HCT116 (cell line): ENCODE results near the gene PCCA. TPM values are rescaled to one million over a fixed set of nuclear protein-coding genes. Genes with fewer than 3 reads are reported as not detected.

ENCODE experiments used
- ATAC-seq: fragments of 200-7000 bp; cut with Tn5 transposase; 2 replicates; pipeline ENCODE4 v1.9.1; 2020; ENCODE audit warnings: mild to moderate bottlenecking, moderate library complexity
- BruUV-seq: library from RNA; stranded (reverse); fragments of 400-500 nt; replicated peaks from 2 replicates; lab custom pipeline; 2021; lab: Mats Ljungman, UMichigan
- CTCF ChIA-PET: fragments of 300-600 bp; sonication (Branson Sonifier 250); formaldehyde crosslinking; loops from one replicate; lab custom pipeline; 2021; ENCODE audit warnings: antibody characterized with exemption; lab: Charles Lee
- POLR2A ChIA-PET: fragments of 300-600, 350-600 bp; sonication (Branson Sonifier 250); formaldehyde crosslinking; loops from one replicate; lab custom pipeline; 2021; ENCODE audit warnings: antibody characterized with exemption; lab: Charles Lee
- RAD21 ChIA-PET, 2 experiments: fragments of 300-600 bp; sonication (Branson Sonifier 250); formaldehyde crosslinking; loops; one replicate each; lab custom pipeline; 2023; ENCODE audit warnings: low total read pairs in 2 of 2; ENCODE audit not compliant: uncharacterized antibody in 2 of 2, unreplicated experiment in 2 of 2, low non-redundant PET in 1 of 2; lab: Charles Lee
- DNase-seq: peaks from one replicate; pipeline ENCODE4 v3.0.0-alpha.2; 2010; ENCODE audit warnings: low read depth, low spot score
- H2AFZ ChIP-seq: fragments of 200-600 bp; shearing (Covaris generic), sonication (generic); 2 replicates; pipeline ENCODE4 v1.6.1; 2017; ENCODE audit warnings: low read depth, mixed run types, mixed read lengths, antibody characterized with exemption, low read length; ENCODE audit not compliant: poor library complexity, severe bottlenecking
- H3K27ac ChIP-seq: 2 replicates; pipeline ENCODE4 v1.5.1; 2012; ENCODE audit warnings: low read depth, low read length
- H3K27me3 ChIP-seq: fragments of 200-600 bp; sonication (generic); 2 replicates; pipeline ENCODE4 v1.6.1; 2016; ENCODE audit warnings: mixed run types, low read length, mixed read lengths; ENCODE audit not compliant: insufficient read depth
- H3K36me3 ChIP-seq, 2 experiments: fragments of 200-500 bp in 1 of 2; fragments of 200-600 bp in 1 of 2; sonication (Bioruptor generic) in 1 of 2; sonication (generic) in 1 of 2; 2 replicates each; pipeline versions ENCODE4 v1.5.1 to v1.6.1; 2014 to 2016; ENCODE audit warnings: low read length in 2 of 2, inconsistent platforms in 1 of 2, mixed read lengths in 1 of 2, mixed run types in 1 of 2; ENCODE audit not compliant: insufficient read depth in 2 of 2, control insufficient read depth in 1 of 2
- H3K4me1 ChIP-seq, 2 experiments: fragments of 200-600 bp in 1 of 2; sonication (generic) in 1 of 2; 2 replicates each; pipeline versions ENCODE4 v1.5.1 to v1.6.1; 2012 to 2017; ENCODE audit warnings: low read length in 2 of 2, inconsistent platforms in 1 of 2, mild to moderate bottlenecking in 1 of 2, mixed read lengths in 1 of 2, mixed run types in 1 of 2, moderate library complexity in 1 of 2; ENCODE audit not compliant: insufficient read depth in 2 of 2, control insufficient read depth in 1 of 2
- H3K4me2 ChIP-seq: fragments of 200-600 bp; sonication (generic); 2 replicates; pipeline ENCODE4 v1.6.1; 2017; ENCODE audit warnings: mixed run types, low read length, mixed read lengths
- H3K4me3 ChIP-seq, 2 experiments: fragments of 200-600 bp in 1 of 2; sonication (generic) in 1 of 2; replicated peaks in 1 of 2; 2 replicates each; pipeline ENCODE4 v1.5.1; 2011 to 2016; ENCODE audit warnings: low read length in 2 of 2, control low read depth in 1 of 2, low read depth in 1 of 2, mild to moderate bottlenecking in 1 of 2, mixed read lengths in 1 of 2, mixed run types in 1 of 2
- H3K79me2 ChIP-seq: fragments of 200-600 bp; sonication (generic); 2 replicates; pipeline ENCODE4 v1.6.1; 2017; ENCODE audit warnings: mild to moderate bottlenecking, mixed run types, low read length, moderate library complexity, mixed read lengths; ENCODE audit not compliant: insufficient read depth
- H3K9ac ChIP-seq: fragments of 200-600 bp; sonication (generic); 2 replicates; pipeline ENCODE4 v1.6.1; 2016; ENCODE audit warnings: low read length, mixed read lengths
- H3K9me2 ChIP-seq: fragments of 200-600 bp; sonication (generic), shearing (Covaris generic); 2 replicates; pipeline ENCODE4 v1.6.1; 2017; ENCODE audit warnings: mixed run types, mild to moderate bottlenecking, moderate library complexity; ENCODE audit not compliant: insufficient read depth
- H3K9me3 ChIP-seq, 2 experiments: fragments of 200-500 bp in 1 of 2; fragments of 200-600 bp in 1 of 2; sonication (Bioruptor generic) in 1 of 2; sonication (generic) in 1 of 2; 2 replicates each; pipeline ENCODE4 v1.6.1; 2014 to 2017; ENCODE audit warnings: low read length in 2 of 2, mixed read lengths in 2 of 2, inconsistent platforms in 1 of 2, low read depth in 1 of 2, mild to moderate bottlenecking in 1 of 2, mixed run types in 1 of 2, moderate library complexity in 1 of 2; ENCODE audit not compliant: control insufficient read depth in 1 of 2, insufficient read depth in 1 of 2
- H4K20me1 ChIP-seq: fragments of 200-600 bp; sonication (generic), shearing (Covaris generic); 2 replicates; pipeline ENCODE4 v1.6.1; 2017; ENCODE audit warnings: mixed run types, mild to moderate bottlenecking, moderate library complexity; ENCODE audit not compliant: insufficient read depth
- CEBPB ChIP-seq: IDR thresholded peaks from 2 replicates; pipeline ENCODE4 v1.6.1; 2012; ENCODE audit warnings: low read depth
- ELF1 ChIP-seq: IDR thresholded peaks from 2 replicates; pipeline ENCODE4 v1.6.1; 2012; ENCODE audit warnings: low read depth, borderline replicate concordance
- EZH2phosphoT487 ChIP-seq: fragments of 200-600 bp; IDR thresholded peaks from 2 replicates; pipeline ENCODE4 v1.6.1; 2018; ENCODE audit warnings: antibody characterized with exemption, borderline replicate concordance
- FOSL1 ChIP-seq: IDR thresholded peaks from 2 replicates; pipeline ENCODE4 v1.6.1; 2012; ENCODE audit warnings: low read depth
- JUND ChIP-seq: IDR thresholded peaks from 2 replicates; pipeline ENCODE4 v1.6.1; 2012
- MAX ChIP-seq: IDR thresholded peaks from 2 replicates; pipeline ENCODE4 v1.6.1; 2012
- POLR2A ChIP-seq: IDR thresholded peaks from 2 replicates; pipeline ENCODE4 v1.7.0; 2011; ENCODE audit warnings: borderline replicate concordance; ENCODE audit not compliant: insufficient read depth, insufficient read length; ENCODE audit errors: extremely low read depth
- POLR2AphosphoS5 ChIP-seq: IDR thresholded peaks from 2 replicates; pipeline ENCODE4 v1.6.1; 2011; ENCODE audit warnings: mild to moderate bottlenecking, low read depth, low read length, moderate library complexity
- RAD21 ChIP-seq: IDR thresholded peaks from 2 replicates; pipeline ENCODE4 v1.6.1; 2012; ENCODE audit warnings: low read depth, mild to moderate bottlenecking
- SIN3A ChIP-seq: IDR thresholded peaks from 2 replicates; pipeline ENCODE4 v1.6.1; 2012; ENCODE audit warnings: low read depth
- SRF ChIP-seq: IDR thresholded peaks from 2 replicates; pipeline ENCODE4 v1.6.1; 2012; ENCODE audit warnings: low read depth
- TCF7L2 ChIP-seq: IDR thresholded peaks from 2 replicates; pipeline ENCODE4 v1.7.0; 2011; ENCODE audit warnings: borderline replicate concordance, inconsistent platforms; ENCODE audit not compliant: insufficient read depth, insufficient read length; ENCODE audit errors: extremely low read depth
- YY1 ChIP-seq: IDR thresholded peaks from 2 replicates; pipeline ENCODE4 v1.6.1; 2011; ENCODE audit warnings: low read length, low read depth, moderate library complexity, mild to moderate bottlenecking; ENCODE audit not compliant: insufficient replicate concordance; ENCODE audit errors: extremely low read depth
- ZFX ChIP-seq: fragments of 450-650 bp; IDR thresholded peaks from 2 replicates; pipeline ENCODE4 v1.6.1; 2017
- intact Hi-C: fragments of 100-400 bp; cut with micrococcal nuclease; formaldehyde crosslinking; loops from 2 replicates; pipeline ENCODE4 v1.10.0; 2022
- total RNA-seq: library from RNA; stranded (reverse); gene quantifications from one replicate; pipeline ENCODE4 v1.2.1, GENCODE V29; 2021; ENCODE audit not compliant: unreplicated experiment

PCCA gene
- total RNA-seq, 1 experiment from 2014 or later, result 23.0 TPM

DNA sequence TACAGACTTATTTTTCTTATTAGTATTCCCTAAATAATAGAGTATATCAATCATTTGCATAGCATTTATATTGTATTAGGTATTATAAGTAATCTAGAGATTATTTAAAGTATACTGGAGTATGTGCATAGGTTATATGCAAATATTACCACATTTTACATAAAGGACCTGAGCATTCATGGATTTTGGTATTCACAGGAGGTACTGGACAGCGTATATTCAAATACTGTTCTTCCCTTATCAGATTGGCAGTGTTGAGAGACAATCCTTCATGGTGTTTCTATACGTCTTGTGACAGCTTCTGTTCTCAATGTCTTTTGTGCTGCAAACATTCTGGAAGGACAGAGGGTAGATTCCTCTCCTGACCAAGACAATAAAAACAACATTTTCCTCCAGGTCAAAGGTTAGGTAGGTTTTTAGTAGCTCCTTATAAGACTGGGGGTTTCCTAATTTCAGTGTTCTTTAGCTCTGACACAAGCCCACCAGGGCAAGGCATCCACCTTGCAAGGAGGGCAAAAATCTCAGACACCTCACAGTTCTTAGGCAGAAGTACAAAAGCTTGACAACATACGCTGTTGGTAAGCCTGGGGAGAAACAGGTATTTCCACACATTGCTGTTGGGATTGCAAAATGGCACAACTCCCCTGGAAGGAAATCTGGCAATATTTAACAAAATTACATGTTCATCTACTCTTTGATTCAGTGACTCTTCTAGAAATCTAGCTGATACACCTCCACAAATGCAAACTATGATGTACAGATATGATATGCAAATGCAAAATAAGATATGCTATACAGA is 20.6 kb upstream of the PCCA start:
- no peak for ATAC-seq
- Histone ChIP-seq H3K4me1 (no peaks in the 10 kb centered on the region), H2AFZ (no peak overlapping the region), H3K4me2 (no peak overlapping the region), H3K27ac (no peak overlapping the region), H4K20me1 (no peaks in the 10 kb centered on the region), H3K27me3 (no peaks in the 10 kb centered on the region), H3K4me3 (no peak overlapping the region), H3K9ac (no peak overlapping the region), H3K36me3 (no peaks in the 10 kb centered on the region), H3K79me2 (no peaks in the 10 kb centered on the region), H3K9me3 (no peaks in the 10 kb centered on the region), H3K9me2 (no peaks in the 10 kb centered on the region)
- CTCF ChIA-PET, result no interaction called here
- POLR2A ChIA-PET, result no interaction called here
- intact Hi-C loops, result no loop called here
- no peak for DNase-seq
- RAD21 ChIA-PET, result no interaction called here
- no peak for TF ChIP-seq CEBPB
- no peak for TF ChIP-seq SIN3A
- no peak for TF ChIP-seq SRF
- no peak for TF ChIP-seq POLR2AphosphoS5
- no peak for TF ChIP-seq FOSL1
- TF ChIP-seq ZFX, result no peak
- no peak for TF ChIP-seq POLR2A
- TF ChIP-seq YY1, result no peak
- TF ChIP-seq JUND, result no peak
- TF ChIP-seq MAX, result no peak
- TF ChIP-seq TCF7L2, result no peak
- no peak for TF ChIP-seq EZH2phosphoT487
- no TSS peak for BruUV-seq

DNA sequence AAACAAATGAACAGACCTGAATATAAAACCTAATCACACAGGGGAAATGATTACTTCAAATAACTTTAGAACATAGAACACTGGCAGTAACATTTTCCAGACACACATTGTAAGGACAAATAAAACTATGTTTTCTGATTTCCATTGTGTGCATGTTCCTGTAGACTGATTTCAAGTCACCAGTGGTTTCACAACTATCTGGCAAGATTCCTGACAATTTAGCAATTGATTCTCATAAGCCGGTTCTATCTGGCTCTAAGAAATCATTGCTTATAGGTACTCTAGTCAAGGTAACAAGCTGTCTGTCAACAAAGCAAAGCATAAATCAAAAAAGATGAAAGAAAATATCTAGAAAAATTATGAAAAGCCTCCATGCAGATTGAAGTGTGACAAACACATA is 19.6 kb upstream of the PCCA start:
- Histone ChIP-seq H3K36me3 (no peaks in the 10 kb centered on the region), H3K4me1 (no peaks in the 10 kb centered on the region), H4K20me1 (no peaks in the 10 kb centered on the region), H3K4me2 (no peak overlapping the region), H3K27me3 (no peaks in the 10 kb centered on the region), H3K9ac (no peak overlapping the region), H3K4me3 (no peak overlapping the region), H3K79me2 (no peaks in the 10 kb centered on the region), H3K9me2 (no peaks in the 10 kb centered on the region), H2AFZ (no peak overlapping the region), H3K9me3 (no peaks in the 10 kb centered on the region), H3K27ac (no peak overlapping the region)
- ChIA-PET CTCF (no interaction called here), POLR2A (no interaction called here), RAD21 (no interaction called here)
- ATAC-seq, result no peak
- intact Hi-C loops, result no loop called here
- BruUV-seq, result no TSS peak
- DNase-seq, result no peak
- TF ChIP-seq RAD21 (no peak), ELF1 (no peak)
